Gastrocnemius medialis (tissue), 4 donors: ENCODE measurements around the gene TCN2. TPM values are rescaled to one million over a fixed set of nuclear protein-coding genes. Genes with fewer than 3 reads are reported as not detected.
"Not testable (repeated sequence)": the region's sequence is repeated elsewhere in the genome, so short reads cannot be mapped to it uniquely, and the experiment has no call there.

Experiments
- ATAC-seq, 2 donors: fragments of 150-250 bp; one replicate each; pipeline ENCODE4 v1.9.1; 2016
- DNase-seq, 2 donors: peaks; one replicate each; pipeline ENCODE4 v3.0.0-alpha.2; 2019
- H3K27ac ChIP-seq, 4 donors: fragments of 200-600 bp; sonication (generic); 1 replicate in 1 of 4; 2 replicates in 3 of 4; pipeline ENCODE4 v1.5.1; 2016 to 2018; ENCODE audit warnings: mild to moderate bottlenecking in 2 of 4, moderate library complexity in 1 of 4
- H3K27me3 ChIP-seq, 3 donors: fragments of 200-600 bp; sonication (generic) in 2 of 3; 1 replicate in 1 of 3; 2 replicates in 2 of 3; pipeline versions ENCODE4 v1.5.1 to v1.6.0; 2016 to 2019; ENCODE audit warnings: mild to moderate bottlenecking in 1 of 3, moderate library complexity in 1 of 3
- H3K36me3 ChIP-seq, 2 donors: fragments of 200-600 bp; sonication (generic) in 1 of 2; one replicate each; pipeline ENCODE4 v1.5.1; 2017 to 2018
- H3K4me1 ChIP-seq, 2 donors: fragments of 200-600 bp; sonication (generic) in 1 of 2; one replicate each; pipeline ENCODE4 v1.5.1; 2016 to 2017; ENCODE audit warnings: mild to moderate bottlenecking in 2 of 2
- H3K4me3 ChIP-seq, 4 donors: fragments of 200-600 bp; sonication (generic) in 3 of 4; 1 replicate in 1 of 4; 2 replicates in 3 of 4; pipeline ENCODE4 v1.5.1; 2016 to 2019; ENCODE audit warnings: mild to moderate bottlenecking in 2 of 4
- H3K9me3 ChIP-seq, 3 donors: fragments of 200-600 bp; sonication (generic) in 2 of 3; 1 replicate in 1 of 3; 2 replicates in 2 of 3; pipeline ENCODE4 v1.5.1; 2016 to 2019
- POLR2A ChIP-seq, 2 donors: fragments of 450-650 bp; IDR thresholded peaks; one replicate each; pipeline ENCODE4 v1.6.1; 2017; ENCODE audit warnings: antibody characterized with exemption in 2 of 2, mild to moderate bottlenecking in 2 of 2, moderate library complexity in 2 of 2
- in situ Hi-C, 4 donors: fragments of 200-750 bp; cut with MboI; loops; one replicate each; pipeline versions ENCODE4 v1.15.0 to v1.8.0; 2017; ENCODE audit warnings: low sequenced_read_pairs in 4 of 4
- intact Hi-C: fragments of 100-400 bp; cut with DNase I; formaldehyde crosslinking; loops from one replicate; pipeline ENCODE4 v1.15.1; 2023; ENCODE audit warnings: low total_unique reads
- total RNA-seq, 4 donors: library from RNA; depleted of rRNA; stranded (reverse); fragments of >200 nt; gene quantifications; one replicate each; pipeline versions ENCODE4 v1.1.0 to v1.2.3, GENCODE V29; 2016
- TF ChIP-seq, protein P1 (sequence below), 5 experiments: fragments of 450-650 bp in 3 of 5; fragments of 200-600 bp in 2 of 5; sonication (generic) in 2 of 5; IDR thresholded peaks in 4 of 5; conservative IDR thresholded peaks in 1 of 5; 1 replicate in 4 of 5; 2 replicates in 1 of 5; pipeline ENCODE4 v1.5.1; 2016 to 2019; ENCODE audit warnings: antibody characterized with exemption in 5 of 5, mild to moderate bottlenecking in 3 of 5, moderate library complexity in 3 of 5

TCN2 gene
- total RNA-seq, 4 donors from 2014 or later = 5.1 to 12.8 (median 11.7) TPM

- Histone ChIP-seq H3K4me1 (peaks cover 3 to 6% of the 10 kb centered on the region in 2 donors), H3K36me3 (peaks cover 0 to 10% of the 10 kb centered on the region in 2 donors), H3K9me3 (no peaks in the 10 kb centered on the region), H3K4me3 (no peak overlapping the region), H3K27ac (no peak overlapping the region), H3K27me3 (no peaks in the 10 kb centered on the region)
- intact Hi-C loops = no loop called here
- ATAC-seq (no peak), DNase-seq (no peak)
- in situ Hi-C loops = no loop called here
- TF ChIP-seq, protein P1, sequence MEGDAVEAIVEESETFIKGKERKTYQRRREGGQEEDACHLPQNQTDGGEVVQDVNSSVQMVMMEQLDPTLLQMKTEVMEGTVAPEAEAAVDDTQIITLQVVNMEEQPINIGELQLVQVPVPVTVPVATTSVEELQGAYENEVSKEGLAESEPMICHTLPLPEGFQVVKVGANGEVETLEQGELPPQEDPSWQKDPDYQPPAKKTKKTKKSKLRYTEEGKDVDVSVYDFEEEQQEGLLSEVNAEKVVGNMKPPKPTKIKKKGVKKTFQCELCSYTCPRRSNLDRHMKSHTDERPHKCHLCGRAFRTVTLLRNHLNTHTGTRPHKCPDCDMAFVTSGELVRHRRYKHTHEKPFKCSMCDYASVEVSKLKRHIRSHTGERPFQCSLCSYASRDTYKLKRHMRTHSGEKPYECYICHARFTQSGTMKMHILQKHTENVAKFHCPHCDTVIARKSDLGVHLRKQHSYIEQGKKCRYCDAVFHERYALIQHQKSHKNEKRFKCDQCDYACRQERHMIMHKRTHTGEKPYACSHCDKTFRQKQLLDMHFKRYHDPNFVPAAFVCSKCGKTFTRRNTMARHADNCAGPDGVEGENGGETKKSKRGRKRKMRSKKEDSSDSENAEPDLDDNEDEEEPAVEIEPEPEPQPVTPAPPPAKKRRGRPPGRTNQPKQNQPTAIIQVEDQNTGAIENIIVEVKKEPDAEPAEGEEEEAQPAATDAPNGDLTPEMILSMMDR (IDR thresholded peaks at IDR 0.05 in 4 of 5, conservative IDR thresholded peaks at IDR 0.05 in 1 of 5) = no peak
- TF ChIP-seq POLR2A (IDR thresholded peaks at IDR 0.05) = no peak
These were observed 7.3 kb downstream of the TCN2 start for GRCh38 chr22:30614268-30614667.

- intact Hi-C loops = no loop called here
- no peak for ATAC-seq
- in situ Hi-C loops = no loop called here
These were observed 7.9 kb downstream of the TCN2 start for GRCh38 chr22:30614879-30615278.

GRCh38 chr22:30615543-30615954, 8.6 kb downstream of the TCN2 start:
- Histone ChIP-seq H3K4me3 (no peak overlapping the region), H3K27me3 (no peaks in the 10 kb centered on the region), H3K4me1 (no peaks in the 10 kb centered on the region), H3K36me3 (peaks cover 0 to 19% of the 10 kb centered on the region in 2 donors), H3K9me3 (no peaks in the 10 kb centered on the region), H3K27ac (no peak overlapping the region)
- TF ChIP-seq, protein P1 (IDR thresholded peaks at IDR 0.05 in 4 of 5, conservative IDR thresholded peaks at IDR 0.05 in 1 of 5) = no peak
- TF ChIP-seq POLR2A (IDR thresholded peaks at IDR 0.05) = no peak
- DNase-seq (no peak), ATAC-seq (no peak)
- intact Hi-C loops (no loop called here), in situ Hi-C loops (no loop called here)

More at GRCh38 chr22:30614879-30615278, 7.9 kb downstream of the TCN2 start:
- Histone ChIP-seq H3K27me3 (no peaks in the 10 kb centered on the region), H3K9me3 (no peaks in the 10 kb centered on the region), H3K36me3 (peaks cover 0 to 15% of the 10 kb centered on the region in 2 donors), H3K4me1 (peaks cover under 1 to 2% of the 10 kb centered on the region in 2 donors), H3K27ac (no peak overlapping the region), H3K4me3 (no peak overlapping the region)
- DNase-seq = no peak
- no peak for TF ChIP-seq POLR2A (IDR thresholded peaks at IDR 0.05)
- TF ChIP-seq, protein P1 (IDR thresholded peaks at IDR 0.05 in 4 of 5, conservative IDR thresholded peaks at IDR 0.05 in 1 of 5) = no peak

DNA sequence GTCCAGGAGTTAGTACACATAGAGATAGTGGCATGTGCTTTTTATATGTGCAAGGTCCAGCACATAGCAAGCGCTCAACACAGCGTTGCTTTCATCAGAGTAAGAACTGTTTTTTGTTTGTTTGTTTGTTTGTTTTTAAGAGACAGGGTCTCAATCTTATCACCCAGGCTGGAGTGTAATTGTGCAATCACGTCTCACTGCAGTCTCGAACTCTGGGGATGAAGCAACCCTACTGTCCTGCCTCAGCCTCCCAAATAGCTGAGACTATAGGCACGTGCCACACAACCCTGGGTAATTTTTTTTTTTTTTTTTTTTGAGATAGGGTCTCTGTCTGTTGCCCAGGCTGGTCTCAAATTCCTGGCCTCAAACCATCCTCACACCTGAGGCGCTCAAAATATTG, 10.8 kb downstream of the TCN2 start:
- Histone ChIP-seq H3K9me3 (no peaks in the 10 kb centered on the region), H3K36me3 (peaks cover 0 to 24% of the 10 kb centered on the region in 2 donors), H3K4me1 (no peaks in the 10 kb centered on the region), H3K4me3 (no peak overlapping the region), H3K27me3 (no peaks in the 10 kb centered on the region), H3K27ac (no peak overlapping the region)
- DNase-seq = no peak
- intact Hi-C loops (no loop called here), in situ Hi-C loops (no loop called here)
- no peak for ATAC-seq
- TF ChIP-seq, protein P1 (IDR thresholded peaks at IDR 0.05 in 4 of 5, conservative IDR thresholded peaks at IDR 0.05 in 1 of 5) = no peak
- TF ChIP-seq POLR2A (IDR thresholded peaks at IDR 0.05) = no peak

- H3K4me3 ChIP-seq, ATAC-seq, H3K9me3 ChIP-seq, H3K4me1 ChIP-seq, intact Hi-C loops, H3K27me3 ChIP-seq, DNase-seq, in situ Hi-C loops, H3K27ac ChIP-seq: not testable (repeated sequence)
- H3K36me3 ChIP-seq = peaks cover 0 to 25% of the 10 kb centered on the region in 2 donors
These were observed 12.9 kb downstream of the TCN2 start for GRCh38 chr22:30619909-30620308.
